Tibial nerve (tissue), 4 donors: ENCODE measurements around the gene CPNE1.

Source experiments
- EP300 ChIP-seq, 2 donors: sonication (generic); formaldehyde crosslinking; IDR thresholded peaks; one replicate each; pipeline ENCODE4 v1.6.1; 2017; ENCODE audit warnings: antibody characterized with exemption in 2 of 2, mild to moderate bottlenecking in 1 of 2
- POLR2A ChIP-seq, 2 donors: fragments of 450-650 bp; IDR thresholded peaks; one replicate each; pipeline ENCODE4 v1.6.1; 2017; ENCODE audit warnings: antibody characterized with exemption in 2 of 2, mild to moderate bottlenecking in 2 of 2, moderate library complexity in 2 of 2
- TF ChIP-seq, protein P1 (sequence below), 5 experiments: fragments of 200-600 bp in 3 of 5; fragments of 450-650 bp in 2 of 5; sonication (generic) in 3 of 5; IDR thresholded peaks; one replicate each; pipeline ENCODE4 v1.5.1; 2016 to 2019; ENCODE audit warnings: antibody characterized with exemption in 5 of 5, mild to moderate bottlenecking in 3 of 5, moderate library complexity in 2 of 5

DNA sequence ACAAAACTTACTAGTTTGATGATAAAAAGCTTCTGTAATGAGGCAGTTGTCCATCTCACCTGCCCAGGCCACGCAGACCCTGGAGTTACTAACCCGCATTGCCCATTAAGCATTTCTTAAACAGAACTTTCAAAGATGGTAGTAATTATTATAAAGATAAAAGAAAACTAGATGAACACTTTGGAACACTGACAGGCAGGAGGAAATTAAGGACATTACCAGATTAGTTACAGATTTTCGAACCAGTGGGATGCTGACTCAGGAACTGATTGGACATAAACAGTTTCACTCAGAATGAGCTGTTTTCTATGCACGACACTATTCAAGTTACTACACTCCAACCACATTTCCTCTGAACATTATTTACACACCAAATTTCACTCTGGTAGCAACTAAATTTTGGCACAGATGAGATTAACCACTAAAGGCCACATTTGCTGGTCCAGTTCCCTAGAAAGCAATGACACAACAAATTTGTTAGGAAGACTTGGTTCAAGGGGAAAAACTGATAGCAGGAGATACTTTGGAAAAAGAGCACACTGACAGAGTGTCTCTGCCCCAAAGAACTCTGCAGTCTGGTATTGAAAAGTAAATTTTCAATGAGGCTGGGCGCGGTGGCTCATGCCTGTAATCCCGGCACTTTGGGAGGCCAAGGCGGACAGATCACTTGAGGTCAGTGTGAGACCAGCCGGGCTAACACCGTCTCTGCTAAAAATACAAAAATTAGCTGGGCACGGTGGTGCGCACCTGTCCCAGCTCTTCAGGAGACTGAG is 37.5 kb upstream of the CPNE1 start:
- TF ChIP-seq, protein P1, sequence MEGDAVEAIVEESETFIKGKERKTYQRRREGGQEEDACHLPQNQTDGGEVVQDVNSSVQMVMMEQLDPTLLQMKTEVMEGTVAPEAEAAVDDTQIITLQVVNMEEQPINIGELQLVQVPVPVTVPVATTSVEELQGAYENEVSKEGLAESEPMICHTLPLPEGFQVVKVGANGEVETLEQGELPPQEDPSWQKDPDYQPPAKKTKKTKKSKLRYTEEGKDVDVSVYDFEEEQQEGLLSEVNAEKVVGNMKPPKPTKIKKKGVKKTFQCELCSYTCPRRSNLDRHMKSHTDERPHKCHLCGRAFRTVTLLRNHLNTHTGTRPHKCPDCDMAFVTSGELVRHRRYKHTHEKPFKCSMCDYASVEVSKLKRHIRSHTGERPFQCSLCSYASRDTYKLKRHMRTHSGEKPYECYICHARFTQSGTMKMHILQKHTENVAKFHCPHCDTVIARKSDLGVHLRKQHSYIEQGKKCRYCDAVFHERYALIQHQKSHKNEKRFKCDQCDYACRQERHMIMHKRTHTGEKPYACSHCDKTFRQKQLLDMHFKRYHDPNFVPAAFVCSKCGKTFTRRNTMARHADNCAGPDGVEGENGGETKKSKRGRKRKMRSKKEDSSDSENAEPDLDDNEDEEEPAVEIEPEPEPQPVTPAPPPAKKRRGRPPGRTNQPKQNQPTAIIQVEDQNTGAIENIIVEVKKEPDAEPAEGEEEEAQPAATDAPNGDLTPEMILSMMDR (IDR thresholded peaks at IDR 0.05) = no peak
- TF ChIP-seq POLR2A (IDR thresholded peaks at IDR 0.05) (no peak), EP300 (IDR thresholded peaks at IDR 0.05) (no peak)
